Aorta (tissue), 5 donors: ENCODE data around the gene OSM. TPM values are rescaled to one million over a fixed set of nuclear protein-coding genes. Genes with fewer than 3 reads are reported as not detected.
"Not testable (repeated sequence)": the region's sequence is repeated elsewhere in the genome, so short reads cannot be mapped to it uniquely, and the experiment has no call there.

Source experiments
- ATAC-seq: fragments of 200-7000 bp; cut with Tn5 transposase; one replicate; pipeline ENCODE4 v1.9.1; 2022; ENCODE audit warnings: moderate library complexity; ENCODE audit not compliant: low FRiP score
- DNase-seq, 2 donors: peaks; one replicate each; pipeline ENCODE4 v3.0.0-alpha.2; 2020
- H3K27ac ChIP-seq, 2 donors: one replicate each; pipeline ENCODE4 v1.5.1; 2013; ENCODE audit warnings: low read length in 2 of 2, mild to moderate bottlenecking in 2 of 2, moderate library complexity in 2 of 2, control low read depth in 1 of 2, inconsistent platforms in 1 of 2, low read depth in 1 of 2
- H3K27me3 ChIP-seq, 2 donors: one replicate each; pipeline ENCODE4 v1.6.1; 2013; ENCODE audit warnings: control low read depth in 1 of 2, low read length in 1 of 2, mild to moderate bottlenecking in 1 of 2, moderate library complexity in 1 of 2; ENCODE audit not compliant: insufficient read depth in 2 of 2, control insufficient read depth in 1 of 2
- H3K36me3 ChIP-seq, 2 donors: one replicate each; pipeline ENCODE4 v1.6.1; 2013; ENCODE audit warnings: control low read depth in 1 of 2, low read length in 1 of 2, mild to moderate bottlenecking in 1 of 2; ENCODE audit not compliant: insufficient read depth in 2 of 2, control insufficient read depth in 1 of 2
- H3K4me1 ChIP-seq, 2 donors: one replicate each; pipeline ENCODE4 v1.6.1; 2013; ENCODE audit warnings: low read length in 2 of 2, control low read depth in 1 of 2, mild to moderate bottlenecking in 1 of 2, moderate library complexity in 1 of 2; ENCODE audit not compliant: insufficient read depth in 2 of 2, control insufficient read depth in 1 of 2
- H3K4me3 ChIP-seq, 2 donors: one replicate each; pipeline ENCODE4 v1.5.1; 2013; ENCODE audit warnings: low read length in 2 of 2, control low read depth in 1 of 2, mild to moderate bottlenecking in 1 of 2
- H3K9me3 ChIP-seq: one replicate; pipeline ENCODE4 v1.6.1; 2013; ENCODE audit warnings: mild to moderate bottlenecking, low read length; ENCODE audit not compliant: control insufficient read depth
- WGBS, 2 donors: extraction: QIAGEN DNeasy Blood & Tissue Kit; methylation state at CpG; one replicate each; pipeline ENCODE4 v1.1.7; 2013; 5-methylcytosine and 5-hydroxymethylcytosine counted together
- intact Hi-C, 2 donors: fragments of 100-400 bp; cut with DNase I; formaldehyde crosslinking; loops; one replicate each; pipeline versions ENCODE4 v1.14.2 to v1.15.0; 2022
- polyA plus RNA-seq, 2 donors: library from polyadenylated mRNA; stranded (reverse); fragments of 200-250 nt; gene quantifications; one replicate each; pipeline ENCODE4 v1.2.3, GENCODE V29; 2013
- total RNA-seq, 2 donors: library from RNA; stranded (reverse); fragmentation: NEBNext Ultra II Directional; extraction: Animal tissue kit (Norgen Biotek cat#: 25700); gene quantifications; one replicate each; pipeline ENCODE4 v1.2.1, GENCODE V29; 2021
- donor health status: healthy with polysubstance abuse.
- donor health status: Bipolar disorder and iron deficiency.
- donor health status: DM: no; HTN: no; CAD: no.
- donor health status: DM: no; HTN: no; CAD: no.
- donor health status: DM: yes; HTN: yes; CAD: no.

The OSM gene
- total and polyA plus RNA-seq, 4 donors = 1.4 to 3.9 (median 1.5) TPM

DNA sequence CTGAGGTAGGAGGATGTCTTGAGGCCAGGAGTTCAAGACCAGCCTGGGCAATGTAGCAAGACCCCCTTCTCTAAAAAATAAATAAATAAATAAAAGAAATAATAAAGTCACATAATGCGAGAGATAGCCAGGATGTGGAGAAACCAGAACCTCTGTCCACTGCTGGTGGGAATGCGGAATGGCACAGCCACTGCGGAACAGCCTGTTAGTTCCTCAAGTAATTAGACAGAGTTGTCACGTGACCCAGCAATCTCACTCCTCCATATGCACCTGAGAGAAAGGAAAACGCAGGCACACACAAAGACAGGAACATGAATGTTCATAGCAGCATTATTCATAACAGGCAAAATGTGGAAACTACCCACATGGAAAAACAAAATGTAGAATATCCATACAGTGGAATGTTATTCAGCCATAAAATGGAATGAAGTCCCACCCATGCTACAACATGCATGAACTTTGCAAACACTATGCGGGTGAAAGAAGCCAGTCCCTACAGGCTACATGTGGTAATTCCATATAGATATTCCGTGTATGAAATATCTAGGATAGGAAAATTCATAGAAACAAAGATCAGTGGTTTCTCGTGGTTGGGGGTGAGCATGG, 47.5 kb downstream of the OSM start:
- WGBS, 2 donors = 71 to 82% methylated on average over 8 of the region's 8 CpGs
- no peak for DNase-seq
- Histone ChIP-seq H3K4me3 (no peak overlapping the region), H3K36me3 (no peaks in the 10 kb centered on the region), H3K27me3 (no peaks in the 10 kb centered on the region), H3K27ac (no peak overlapping the region), H3K4me1 (peaks cover 0 to 2% of the 10 kb centered on the region in 2 donors), H3K9me3 (no peaks in the 10 kb centered on the region)
- no peak for ATAC-seq
- intact Hi-C loops = loop anchor here in 1 of 2 donors (5.0 kb wide), 1 partner anchor 33 kb away; no protein-coding TSS in a partner anchor

DNA sequence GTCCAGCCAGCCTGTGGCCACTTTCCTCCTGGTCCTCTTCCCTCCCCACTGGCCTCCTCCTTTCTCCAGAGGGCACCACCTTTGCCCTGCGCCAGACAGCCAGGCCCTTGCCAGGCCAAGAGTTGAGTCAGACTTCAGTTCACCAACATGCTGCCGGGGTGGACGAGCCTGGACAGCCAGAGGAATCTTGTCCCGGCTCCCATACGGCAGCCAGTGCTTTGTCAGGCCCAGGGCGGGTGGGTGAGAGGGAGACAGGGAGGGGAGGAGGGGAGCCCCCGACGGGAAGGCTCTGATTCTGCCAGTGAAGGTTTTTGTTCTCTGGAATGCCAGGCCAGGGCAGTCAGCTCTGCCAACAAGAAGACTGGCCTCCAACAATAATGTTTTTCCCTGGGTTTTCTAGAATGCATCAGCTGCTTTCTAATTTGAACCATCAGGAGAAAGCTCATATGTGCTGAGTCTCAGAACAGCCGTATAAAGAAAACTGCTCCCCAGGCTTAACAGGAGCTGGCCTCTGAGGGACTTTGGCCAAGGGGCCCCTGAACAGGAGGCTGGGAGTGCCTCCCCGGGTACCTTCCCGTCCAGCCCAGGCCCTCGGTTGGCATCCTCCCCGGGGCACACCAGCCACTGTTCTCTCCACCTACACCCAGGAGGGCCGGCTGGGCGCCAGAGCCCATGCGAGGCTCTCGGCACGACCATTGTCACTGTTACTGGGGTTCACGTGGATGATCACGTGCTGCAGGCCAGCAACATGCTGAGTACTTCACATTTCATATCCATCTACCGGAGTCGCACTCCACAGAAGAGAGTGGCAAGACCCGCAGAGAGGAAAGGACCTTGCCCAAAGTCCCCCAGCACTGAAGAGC, 48.7 kb downstream of the OSM start:
- no peaks in the 10 kb centered on the region for H3K36me3 ChIP-seq
- DNase-seq (peak; percentile 77 to 83), ATAC-seq (peak; percentile 73)
- no peaks in the 10 kb centered on the region for H3K27me3 ChIP-seq
- H3K4me3 ChIP-seq = no peak overlapping the region
- intact Hi-C loops = loop anchor here in 1 of 2 donors (5.0 kb wide), 1 partner anchor 34 kb away; no protein-coding TSS in a partner anchor
- no peaks in the 10 kb centered on the region for H3K9me3 ChIP-seq
- H3K27ac ChIP-seq = peak overlapping the region in 1 of 2 donors; percentile 55
- peaks cover 0 to 2% of the 10 kb centered on the region in 2 donors for H3K4me1 ChIP-seq
- WGBS, 2 donors = 1 to 6% methylated on average over 23 of the region's 23 CpGs

DNA sequence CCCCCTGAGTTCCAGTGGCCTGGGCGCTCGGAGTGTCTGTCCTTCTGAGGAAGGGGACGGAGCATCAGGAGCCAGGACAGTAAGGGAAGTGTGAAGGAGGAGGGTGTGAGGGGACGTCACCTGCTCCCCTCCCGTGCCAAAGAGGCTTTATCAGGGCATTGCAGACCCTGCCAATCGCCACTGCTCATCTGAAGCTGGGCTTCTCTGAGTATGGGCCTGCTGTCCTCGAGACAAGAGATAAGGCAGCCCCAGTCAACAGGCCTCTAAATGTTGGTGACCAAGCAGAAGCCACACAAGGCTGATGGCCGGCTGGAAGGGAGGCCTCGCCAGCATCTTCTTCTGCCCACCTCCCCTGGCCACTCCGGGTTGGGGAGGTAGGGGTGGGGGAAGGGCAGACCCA, 49.9 kb downstream of the OSM start:
- Histone ChIP-seq H3K36me3 (no peaks in the 10 kb centered on the region), H3K27me3 (no peaks in the 10 kb centered on the region), H3K4me3 (no peak overlapping the region), H3K27ac (no peak overlapping the region), H3K4me1 (peaks cover 0 to 2% of the 10 kb centered on the region in 2 donors), H3K9me3 (no peaks in the 10 kb centered on the region)
- no peak for ATAC-seq
- 89 to 90% methylated on average over 10 of the region's 10 CpGs for WGBS, 2 donors
- intact Hi-C loops = loop anchor here in 1 of 2 donors (5.0 kb wide), 1 partner anchor 36 kb away; no protein-coding TSS in a partner anchor
- DNase-seq = peak in 1 of 2 donors; percentile 65

DNA sequence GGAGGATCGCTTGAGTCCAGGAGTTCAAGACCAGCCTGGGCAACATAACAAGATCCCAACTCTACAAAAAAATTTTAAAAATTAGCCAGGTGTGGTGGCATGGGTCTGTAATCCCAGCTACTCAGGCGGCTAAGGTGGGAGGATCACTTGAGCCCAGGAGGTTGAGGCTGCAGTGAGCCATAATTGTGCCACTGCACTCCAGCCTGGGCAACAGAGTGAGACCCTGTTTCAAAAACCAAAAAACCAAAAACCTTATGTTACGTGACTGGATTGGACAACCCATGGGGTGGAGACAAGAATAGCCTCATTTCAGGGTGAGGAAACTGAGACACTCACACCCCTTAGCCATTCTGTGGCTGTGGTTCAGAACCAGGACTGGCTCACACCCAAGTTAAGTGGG, 50.4 kb downstream of the OSM start:
- H3K27ac ChIP-seq, DNase-seq, H3K27me3 ChIP-seq, H3K36me3 ChIP-seq, H3K9me3 ChIP-seq, H3K4me3 ChIP-seq, ATAC-seq, H3K4me1 ChIP-seq: not testable (repeated sequence)
- intact Hi-C loops = loop anchor here in 1 of 2 donors (5.0 kb wide), 1 partner anchor 36 kb away; no protein-coding TSS in a partner anchor
- WGBS, 2 donors = 96 to 97% methylated on average over 3 of the region's 3 CpGs

DNA sequence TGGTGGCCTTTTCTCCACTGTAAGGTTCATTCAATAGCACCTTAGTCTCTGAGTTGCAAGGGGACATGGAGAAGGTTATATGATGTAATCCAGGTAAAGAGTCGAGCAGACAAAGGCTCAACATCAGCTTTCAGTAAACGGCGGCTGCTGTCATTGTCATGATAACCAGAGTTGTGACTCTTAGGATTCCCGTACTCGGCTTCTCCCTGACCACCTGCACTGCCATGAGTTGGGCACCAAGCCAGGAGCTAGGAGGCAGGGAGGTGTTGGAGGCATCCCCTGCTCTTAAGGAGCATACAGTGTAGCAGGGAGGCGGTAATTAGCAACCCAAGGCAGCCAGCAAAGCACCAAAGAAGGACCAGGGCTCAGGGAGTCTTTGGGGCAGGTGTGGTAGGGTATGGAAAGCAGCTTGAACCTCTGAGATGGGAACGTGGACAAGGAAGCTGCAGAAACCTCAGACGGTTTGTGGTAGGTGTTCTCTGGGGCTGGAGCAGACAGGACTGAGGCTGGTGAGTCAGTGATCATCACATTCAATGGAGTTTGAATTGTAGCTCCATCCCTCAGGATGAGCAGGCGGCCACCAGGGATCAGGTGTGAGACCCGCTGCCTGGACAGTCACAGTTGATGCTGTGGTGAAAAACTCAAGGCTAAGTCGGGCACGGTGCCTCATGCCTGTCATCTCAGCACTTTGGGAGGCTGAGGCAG, 51.8 kb downstream of the OSM start:
- intact Hi-C loops = loop anchor here in 1 of 2 donors (5.0 kb wide), 1 partner anchor 37 kb away; no protein-coding TSS in a partner anchor

DNA sequence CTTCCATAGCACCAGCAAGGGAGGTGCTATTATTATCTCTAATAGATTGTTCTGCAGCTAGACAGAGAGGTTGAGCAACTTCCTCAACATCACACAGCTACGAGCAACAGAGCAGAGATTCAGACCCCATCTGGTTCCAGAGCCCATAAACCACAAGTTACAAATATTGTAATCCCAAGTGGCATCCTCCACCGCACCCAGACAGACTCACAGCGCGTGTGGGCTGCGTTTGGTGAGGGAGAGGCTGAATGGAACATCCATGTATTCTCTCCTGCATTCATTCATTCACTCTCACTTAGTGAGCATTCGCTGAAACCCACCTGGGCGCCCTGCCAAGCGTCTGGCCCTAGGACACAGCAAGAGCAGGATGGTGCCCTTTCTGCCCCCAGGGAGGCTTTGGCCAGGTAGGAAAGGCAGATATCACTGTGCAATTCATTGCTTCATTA, 53.6 kb downstream of the OSM start:
- Histone ChIP-seq H3K4me1 (peaks cover 0 to 2% of the 10 kb centered on the region in 2 donors), H3K27me3 (no peaks in the 10 kb centered on the region), H3K27ac (no peak overlapping the region), H3K9me3 (no peaks in the 10 kb centered on the region), H3K4me3 (no peak overlapping the region), H3K36me3 (no peaks in the 10 kb centered on the region)
- DNase-seq (peak in 1 of 2 donors; percentile 82), ATAC-seq (no peak)
- 74 to 77% methylated on average over 8 of the region's 8 CpGs for WGBS, 2 donors
- intact Hi-C loops = no loop called here

More for the DNA sequence above, 51.8 kb downstream of the OSM start:
- Histone ChIP-seq H3K27ac (no peak overlapping the region), H3K36me3 (no peaks in the 10 kb centered on the region), H3K9me3 (no peaks in the 10 kb centered on the region), H3K4me1 (peaks cover 0 to 2% of the 10 kb centered on the region in 2 donors), H3K27me3 (no peaks in the 10 kb centered on the region), H3K4me3 (no peak overlapping the region)
- WGBS, 2 donors = 70 to 72% methylated on average over 12 of the region's 12 CpGs
- DNase-seq = peak in 1 of 2 donors; percentile 46
- no peak for ATAC-seq

Other genes starting within 250 kb of the OSM start
- gene HORMAD2, start 186.4 kb downstream of the OSM start, total RNA-seq = not detected
- gene HORMAD2, start 186.4 kb downstream of the OSM start, polyA plus RNA-seq = not detected
- 1 to 10 TPM; 4.5 to 6.6 TPM for gene LIF, start 20.1 kb downstream of the OSM start, total RNA-seq
- 1 to 10 TPM; 1.3 to 2.3 TPM for gene LIF, start 20.1 kb downstream of the OSM start, polyA plus RNA-seq
- gene CASTOR1, start 22.7 kb upstream of the OSM start, total RNA-seq = 10 to 100 TPM; 13.5 to 14.0 TPM
- gene CASTOR1, start 22.7 kb upstream of the OSM start, polyA plus RNA-seq = 10 to 100 TPM in 1 of 2 donors, 1 to 10 TPM in 1; 4.0 to 13.4 TPM
- gene TBC1D10A, start 60.1 kb upstream of the OSM start, total RNA-seq = 10 to 100 TPM; 32.9 to 45.5 TPM
- gene TBC1D10A, start 60.1 kb upstream of the OSM start, polyA plus RNA-seq = 10 to 100 TPM; 16.7 to 22.1 TPM
- 100 to 1,000 TPM; 112 to 116 TPM for gene SF3A1, start 90.0 kb upstream of the OSM start, total RNA-seq
- gene SF3A1, start 90.0 kb upstream of the OSM start, polyA plus RNA-seq = 10 to 100 TPM; 13.6 to 23.8 TPM
- 1 to 10 TPM in 1 of 2 donors, under 1 TPM in 1; 0.87 to 2.4 TPM for gene CCDC157, start 90.2 kb upstream of the OSM start, total RNA-seq
- 1 to 10 TPM; 1.0 to 3.6 TPM for gene CCDC157, start 90.2 kb upstream of the OSM start, polyA plus RNA-seq
- gene RNF215, start 120.6 kb upstream of the OSM start, total RNA-seq = 10 to 100 TPM; 15.6 to 20.9 TPM
- 10 to 100 TPM in 1 of 2 donors, 1 to 10 TPM in 1; 4.5 to 22.6 TPM for gene RNF215, start 120.6 kb upstream of the OSM start, polyA plus RNA-seq
- 10 to 100 TPM; 11.8 to 14.7 TPM for gene SEC14L2, start 130.2 kb upstream of the OSM start, total RNA-seq
- gene SEC14L2, start 130.2 kb upstream of the OSM start, polyA plus RNA-seq = 10 to 100 TPM; 12.6 to 13.3 TPM
- 1 to 10 TPM; 4.1 to 4.4 TPM for gene MTFP1, start 158.9 kb upstream of the OSM start, total RNA-seq
- gene MTFP1, start 158.9 kb upstream of the OSM start, polyA plus RNA-seq = 1 to 10 TPM; 4.0 to 6.8 TPM
- gene SEC14L3, start 205.2 kb upstream of the OSM start, total RNA-seq = not detected
- not detected for gene SEC14L3, start 205.2 kb upstream of the OSM start, polyA plus RNA-seq
- gene SEC14L4, start 238.8 kb upstream of the OSM start, total RNA-seq = not detected
- gene SEC14L4, start 238.8 kb upstream of the OSM start, polyA plus RNA-seq = not detected